NCI-H2107 treated with DMSO at 0.1 percent for 48 hours (cell line): ENCODE results near the gene XPO4.
A peak's percentile ranks its signal among the peaks of the same experiment; 100 is the strongest.
"Not testable (repeated sequence)": the region's sequence is repeated elsewhere in the genome, so short reads cannot be mapped to it uniquely, and the experiment has no call there.

ENCODE experiments used
- DNase-seq: peaks from one replicate; lab custom pipeline; 2025; ENCODE audit not compliant: unreplicated experiment; lab: John Stamatoyannopoulos, UW

Gene XPO4

DNA sequence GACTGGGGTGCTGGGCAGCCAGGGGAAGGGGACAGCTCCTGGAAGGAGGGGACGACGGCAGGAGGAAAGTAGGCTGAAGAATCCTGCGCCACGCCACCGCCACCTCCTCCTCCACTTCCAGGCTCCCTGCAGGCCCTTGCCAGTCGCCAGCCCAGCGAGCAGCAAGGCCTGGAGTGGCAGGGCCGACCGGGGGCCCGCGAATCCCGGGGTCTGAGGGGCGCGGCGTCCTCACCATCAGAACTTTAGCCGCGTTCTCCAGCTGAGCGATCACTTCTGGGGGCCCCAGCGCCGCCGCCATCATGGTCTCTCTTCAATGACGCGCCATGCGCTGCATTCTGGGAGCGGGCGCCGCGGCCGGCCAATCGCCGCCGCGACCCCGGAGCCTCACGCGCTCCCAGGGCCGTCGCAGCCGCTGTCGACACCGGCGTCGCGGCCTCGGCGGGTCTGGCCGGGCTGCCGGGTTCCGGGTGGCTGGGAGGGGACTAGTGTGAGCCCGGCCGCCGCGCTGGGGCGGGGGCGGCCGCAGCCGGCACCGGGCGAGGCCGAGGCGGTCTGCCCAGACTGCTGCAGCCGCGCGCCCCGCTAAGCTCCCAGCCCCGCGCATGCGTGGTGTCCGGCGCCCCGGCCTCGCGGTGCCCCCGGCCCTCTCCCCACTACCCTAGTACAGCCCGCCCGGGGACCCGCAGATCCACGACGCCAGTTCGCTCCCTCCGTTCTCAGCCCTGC, at the start of gene XPO4:
Gene XPO4, minus strand, starts transcription at position 309 of the 726 bp plus-strand sequence. Its CDS starts 8 bp downstream, at position 301.
- DNase-seq = no peak

DNA sequence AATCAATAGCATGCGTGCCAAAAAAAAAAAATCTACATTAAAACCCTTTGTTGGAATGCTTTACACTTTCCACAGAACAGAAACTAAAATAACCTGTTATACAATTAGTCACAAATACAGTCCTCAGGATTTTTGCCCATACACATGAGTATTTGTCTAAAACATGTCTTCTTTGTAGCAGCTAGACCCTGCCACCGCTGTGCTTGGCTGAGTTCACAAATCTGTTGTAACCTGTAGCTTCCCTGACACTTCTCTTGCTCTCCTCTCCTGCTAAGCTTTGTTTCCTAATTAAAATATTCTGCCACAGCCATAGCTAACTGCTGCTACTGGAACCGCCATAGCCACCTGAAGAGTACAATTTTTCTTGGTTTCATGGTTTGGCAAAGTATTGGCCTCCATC, 45.5 kb upstream of the XPO4 start:
- DNase-seq = not testable (repeated sequence)

DNA sequence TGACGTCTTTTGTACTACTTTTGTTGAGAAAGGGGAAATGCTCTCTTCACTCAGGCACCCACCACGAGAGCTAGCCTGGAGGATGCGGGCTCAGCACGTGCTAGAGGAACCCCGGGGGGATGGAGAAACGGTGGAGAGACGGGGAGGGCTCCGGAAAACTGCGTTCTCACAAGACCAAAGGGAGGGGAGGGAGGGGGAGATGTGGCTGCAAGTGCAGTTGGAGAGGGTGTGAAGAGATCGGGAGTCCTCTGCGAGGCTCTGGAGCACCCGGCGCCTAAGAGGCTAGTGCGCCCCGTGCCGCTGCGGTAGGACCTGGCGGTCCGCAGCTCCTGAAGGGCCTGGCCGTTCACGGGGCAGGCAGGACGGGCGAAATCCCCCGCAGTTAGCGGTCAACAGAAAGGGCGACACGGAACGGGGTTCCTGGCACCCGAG, 43.4 kb upstream of the XPO4 start:
- no peak for DNase-seq

DNA sequence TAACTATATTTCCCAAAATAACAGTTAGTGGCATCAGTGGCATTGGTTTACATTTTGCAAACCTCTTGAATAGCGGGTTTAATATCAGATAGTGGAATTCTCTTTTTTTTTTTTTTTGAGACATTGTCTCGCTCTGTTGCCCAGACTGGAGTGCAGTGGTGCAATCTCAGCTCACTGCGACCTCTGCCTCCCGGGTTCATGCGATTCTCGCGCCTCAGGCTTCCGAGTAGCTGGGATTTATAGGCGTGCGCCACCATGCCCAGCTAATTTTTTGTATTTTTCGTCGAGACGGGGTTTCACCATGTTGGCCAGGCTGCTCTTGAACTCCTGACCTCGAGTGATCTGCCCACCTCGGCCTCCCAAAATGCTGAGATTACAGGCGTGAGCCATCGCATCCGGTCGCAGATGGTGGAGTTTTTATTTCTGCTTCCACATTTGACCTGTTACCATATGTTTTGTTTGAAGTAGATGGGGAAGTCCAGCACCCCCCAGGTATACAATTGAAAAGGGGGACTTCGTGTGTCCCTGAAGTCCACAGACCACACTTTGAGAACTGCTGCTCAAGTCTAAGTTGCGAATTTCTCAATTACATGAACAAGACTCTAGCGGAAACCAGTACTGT, 40.5 kb upstream of the XPO4 start:
- no peak for DNase-seq

DNA sequence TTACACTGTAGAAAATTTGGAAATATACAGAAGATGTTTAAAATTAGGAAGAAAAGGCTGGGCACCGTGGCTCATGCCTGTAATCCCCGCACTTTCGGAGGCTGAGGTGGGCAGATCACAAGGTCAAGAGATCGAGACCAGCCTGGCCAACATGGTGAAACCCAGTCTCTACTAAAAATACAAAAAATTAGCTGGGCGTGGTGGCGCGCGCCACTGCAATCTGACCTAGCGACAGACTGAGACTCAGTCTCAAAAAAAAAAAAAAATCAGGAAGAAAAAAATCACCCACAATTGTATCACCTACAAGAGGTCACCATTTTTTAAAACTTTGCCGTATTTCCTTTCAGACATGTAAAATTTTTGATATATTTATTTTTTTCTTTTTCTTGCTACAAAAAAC, 38.0 kb upstream of the XPO4 start:
- DNase-seq = not testable (repeated sequence)

DNA sequence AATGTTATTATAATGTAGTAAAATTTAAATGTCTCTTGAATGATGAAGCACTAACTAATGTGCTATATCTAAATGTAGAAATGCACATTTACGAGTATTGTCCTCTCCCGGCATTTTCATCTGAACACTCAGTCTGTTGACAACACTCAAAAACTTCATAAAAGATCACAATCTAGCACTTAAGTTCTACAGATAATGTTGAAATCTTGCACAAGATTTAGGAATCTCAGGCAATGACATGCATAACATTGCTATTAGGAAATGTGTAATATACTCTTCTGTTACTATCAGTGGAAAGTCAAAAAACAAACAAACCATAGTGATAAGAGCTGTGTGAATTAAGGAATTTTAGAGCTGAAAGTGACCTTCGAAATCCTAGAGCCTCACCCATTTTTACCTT, 37.5 kb upstream of the XPO4 start:
- no peak for DNase-seq

DNA sequence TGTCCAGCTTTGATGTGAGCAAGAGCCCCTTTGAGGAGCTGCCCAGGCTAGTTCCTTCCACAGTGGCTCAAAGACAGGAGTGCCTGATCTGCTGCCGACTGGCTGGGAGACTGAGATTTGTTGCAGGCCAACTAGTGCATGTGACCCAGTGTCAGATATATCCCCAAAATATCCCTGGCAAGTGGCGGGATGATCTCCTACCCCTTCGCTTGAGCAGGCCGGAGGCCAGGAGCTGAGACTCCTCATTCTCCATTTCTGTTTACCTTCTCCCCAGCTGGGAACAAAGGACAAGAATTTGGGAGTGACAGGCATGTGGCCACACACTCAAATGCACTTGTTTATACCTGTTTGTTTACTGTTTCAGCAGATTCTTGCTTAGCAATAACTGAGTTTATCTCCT, 37.1 kb upstream of the XPO4 start:
- no peak for DNase-seq

DNA sequence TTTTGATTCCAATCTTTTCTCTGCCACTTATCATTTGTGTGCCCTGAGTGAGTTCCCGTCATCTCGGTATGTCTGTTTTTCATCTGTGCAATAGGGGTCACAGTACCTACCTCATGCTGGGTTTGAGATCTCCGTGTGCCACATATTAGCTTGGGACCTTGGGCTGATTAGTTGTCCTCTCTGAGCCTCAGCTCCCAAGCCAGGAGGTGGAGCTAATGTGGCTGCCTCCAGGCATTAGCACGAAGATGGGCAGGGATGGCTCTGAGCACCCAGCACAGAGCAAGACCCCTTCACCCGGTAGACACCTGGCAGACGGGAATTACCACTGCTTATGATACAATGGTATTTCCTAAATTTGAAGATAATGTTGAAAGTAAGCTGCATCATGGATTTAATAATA, 35.8 kb upstream of the XPO4 start:
- no peak for DNase-seq

DNA sequence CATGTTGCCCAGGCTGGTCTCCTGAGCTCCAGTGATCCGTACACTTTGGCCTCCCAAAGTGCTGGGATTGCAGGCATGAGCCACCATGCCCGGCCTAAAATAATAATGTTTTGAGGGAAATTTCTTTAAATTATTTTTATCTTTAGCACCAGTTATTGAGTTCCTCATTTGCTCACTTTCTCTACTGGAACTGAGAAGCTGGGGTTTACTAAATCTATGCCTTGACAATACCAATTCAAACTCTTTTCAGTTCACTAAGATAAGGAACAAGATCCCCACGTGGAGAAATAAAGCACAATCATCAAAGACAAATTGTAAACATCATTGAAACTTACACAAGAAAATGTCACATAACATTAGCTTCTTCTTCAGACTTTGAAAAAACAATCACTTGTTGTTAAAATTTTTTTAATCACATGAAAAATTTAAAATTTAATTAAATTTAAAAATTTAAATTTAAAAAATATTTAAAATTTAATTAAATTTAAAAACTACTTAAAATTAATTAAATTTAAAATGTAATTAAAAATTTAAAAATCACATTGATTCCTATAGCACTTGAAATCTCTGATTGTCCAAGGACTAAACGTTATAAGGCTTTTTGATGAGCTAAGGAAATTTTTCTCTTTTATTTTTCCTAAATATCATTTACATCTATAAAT, 25.2 kb upstream of the XPO4 start:
- no peak for DNase-seq

DNA sequence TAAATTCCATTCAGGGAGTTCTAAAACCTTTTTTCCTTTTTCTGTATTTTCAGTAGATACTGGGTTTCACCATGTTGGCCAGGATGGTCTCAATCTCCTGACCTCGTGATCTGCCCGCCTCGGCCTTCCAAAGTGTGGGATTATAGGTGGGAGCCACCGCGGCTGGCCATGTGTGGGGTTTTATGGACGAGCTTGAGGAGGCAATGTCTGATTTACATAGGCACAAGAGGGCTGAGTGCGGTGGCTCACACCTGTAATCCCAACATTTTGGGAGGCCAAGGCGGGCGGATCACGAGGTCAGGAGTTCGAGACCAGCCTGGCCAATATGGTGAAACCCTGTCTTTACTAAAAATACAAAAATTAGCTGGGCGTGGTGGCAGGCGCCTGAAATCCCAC, 22.8 kb upstream of the XPO4 start:
- not testable (repeated sequence) for DNase-seq

DNA sequence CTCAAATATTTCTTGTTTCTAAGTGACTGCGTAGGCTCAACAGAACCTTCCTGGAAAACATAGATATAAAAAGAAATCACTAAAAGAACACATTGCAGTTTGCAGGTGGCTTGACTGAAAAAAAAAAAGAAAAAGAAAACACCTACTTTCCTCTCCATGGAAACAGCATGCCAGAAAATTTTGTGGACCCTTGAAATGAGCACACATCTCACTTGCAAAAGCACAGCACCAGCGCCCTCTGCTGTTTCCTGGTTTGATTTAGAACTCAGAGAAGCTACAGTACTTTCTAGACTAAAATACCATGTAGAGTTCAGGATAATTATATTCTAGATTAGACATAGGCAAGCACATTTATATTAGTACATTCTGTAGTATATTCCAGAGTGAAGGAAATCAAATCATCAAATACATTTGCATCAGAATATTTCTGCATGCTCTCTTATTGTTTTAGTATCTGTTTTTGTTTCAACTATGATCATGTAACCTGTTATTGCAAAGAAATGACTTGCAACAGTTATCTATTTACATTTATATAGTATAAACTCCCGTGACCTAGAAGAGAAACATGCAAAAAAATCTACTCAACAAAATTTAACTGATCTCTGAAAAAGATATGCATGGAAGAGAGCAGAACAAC, 22.3 kb upstream of the XPO4 start:
- DNase-seq = peak; percentile 24

DNA sequence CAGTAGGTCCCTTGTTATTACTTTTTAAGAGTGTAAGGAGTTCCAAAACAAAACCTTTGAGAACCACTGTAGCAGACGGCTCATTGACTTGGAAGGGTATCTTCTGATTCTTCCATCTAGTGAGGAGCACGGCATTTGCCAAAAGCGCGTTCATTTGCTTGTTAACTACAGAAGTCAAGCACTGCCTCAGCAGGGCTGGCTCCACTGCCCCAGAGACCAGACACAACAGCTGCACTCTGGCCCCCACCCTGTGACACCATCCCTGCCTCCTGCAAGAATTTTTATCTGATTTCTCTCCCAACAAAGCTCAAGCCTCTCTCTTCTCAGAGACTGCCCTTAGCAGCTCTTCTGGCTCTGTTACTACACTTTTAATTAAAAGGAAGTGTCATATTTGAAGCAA, 20.7 kb upstream of the XPO4 start:
- no peak for DNase-seq

DNA sequence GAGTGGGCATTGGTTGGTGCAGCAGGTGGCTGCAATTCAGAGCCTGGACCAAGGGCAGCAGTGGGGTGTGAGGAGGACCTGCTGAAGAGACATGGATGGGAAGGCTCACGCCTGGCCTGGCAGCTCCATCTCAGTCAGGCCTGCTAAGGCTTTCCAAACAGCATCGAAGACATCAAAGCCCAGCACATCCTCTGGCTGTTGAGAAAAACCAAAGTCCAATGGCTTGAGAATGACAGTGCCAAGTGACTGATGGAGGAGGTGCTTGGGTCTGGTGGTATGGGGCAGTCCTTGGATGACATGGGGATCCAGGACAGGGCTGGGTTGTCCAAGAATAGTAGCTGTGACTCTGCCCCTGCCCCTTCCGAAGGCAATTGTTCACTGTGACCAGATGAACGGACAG, 19.0 kb upstream of the XPO4 start:
- no peak for DNase-seq

DNA sequence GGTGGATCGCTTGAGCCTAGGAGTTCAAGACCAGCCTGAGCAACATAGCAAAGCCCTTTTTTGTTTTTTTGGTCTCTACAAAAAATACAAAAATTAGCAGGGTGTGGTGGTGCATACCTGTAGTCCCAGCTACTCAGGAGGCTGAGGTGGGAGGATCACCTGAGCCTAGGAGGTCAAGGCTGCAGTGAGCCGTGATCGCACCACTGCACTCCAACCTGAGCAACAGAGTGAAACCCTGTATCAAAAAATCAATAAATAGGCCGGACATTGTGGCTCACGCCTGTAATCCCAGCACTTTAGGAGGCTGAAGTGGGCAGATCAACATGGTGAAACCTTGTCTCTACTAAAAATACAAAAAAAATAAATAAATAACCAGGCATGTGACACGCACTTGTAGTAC, 13.1 kb upstream of the XPO4 start:
- DNase-seq = not testable (repeated sequence)

DNA sequence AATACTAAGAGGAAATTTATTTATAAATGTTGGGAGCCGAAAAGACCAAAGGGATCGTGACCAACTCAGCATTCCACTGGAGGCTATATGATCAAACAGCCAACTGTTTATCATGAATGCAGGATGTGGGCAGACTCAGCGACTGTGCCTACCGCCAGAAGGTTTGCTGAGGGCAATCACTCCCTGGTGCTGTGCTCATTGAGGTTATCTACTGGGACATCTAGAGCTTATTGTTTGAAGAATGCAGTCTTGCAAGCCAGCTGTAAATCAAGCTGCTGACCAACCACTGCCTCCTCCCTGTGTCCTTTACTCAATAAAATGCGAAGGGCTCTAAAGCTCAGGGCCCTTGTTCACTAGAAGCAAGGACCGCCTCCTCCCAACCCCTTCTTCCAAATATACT, 8.5 kb upstream of the XPO4 start:
- DNase-seq = no peak

DNA sequence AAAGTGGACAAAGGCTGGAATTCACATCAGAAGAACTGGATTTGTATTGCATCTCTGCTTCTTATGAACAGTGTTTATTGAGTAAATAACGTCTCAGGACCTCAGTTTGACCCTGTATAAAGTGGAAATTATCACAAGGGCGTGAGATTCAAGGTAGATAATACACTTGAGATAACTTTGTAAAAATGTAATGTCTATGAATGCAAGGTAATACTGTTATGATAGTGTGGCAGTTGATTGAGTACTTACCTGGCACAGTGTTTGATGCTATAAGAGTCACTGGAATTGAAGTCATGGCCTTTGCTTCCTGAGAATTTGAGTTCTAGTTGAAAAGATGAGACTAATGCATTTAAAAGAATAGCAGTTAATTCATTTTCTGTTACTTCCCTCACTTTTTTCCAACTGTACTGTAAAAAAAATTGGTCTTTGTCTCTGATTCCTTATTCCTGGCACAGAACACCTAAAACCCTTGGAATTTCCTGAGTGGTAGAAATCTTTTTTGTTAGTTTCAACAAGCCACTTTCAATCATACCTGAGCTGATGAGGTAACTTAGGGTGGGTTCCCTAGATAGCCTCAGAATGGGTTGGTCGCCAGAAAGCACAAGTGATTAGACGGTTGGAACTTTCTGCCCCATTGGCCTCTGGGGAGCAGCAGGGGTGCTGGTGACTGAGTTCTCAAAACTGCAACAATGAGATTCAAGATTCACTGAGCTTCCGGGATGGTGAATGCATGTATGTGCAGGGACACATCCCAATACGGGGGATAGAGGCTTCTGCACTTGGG, 6.4 kb upstream of the XPO4 start:
- DNase-seq = no peak

DNA sequence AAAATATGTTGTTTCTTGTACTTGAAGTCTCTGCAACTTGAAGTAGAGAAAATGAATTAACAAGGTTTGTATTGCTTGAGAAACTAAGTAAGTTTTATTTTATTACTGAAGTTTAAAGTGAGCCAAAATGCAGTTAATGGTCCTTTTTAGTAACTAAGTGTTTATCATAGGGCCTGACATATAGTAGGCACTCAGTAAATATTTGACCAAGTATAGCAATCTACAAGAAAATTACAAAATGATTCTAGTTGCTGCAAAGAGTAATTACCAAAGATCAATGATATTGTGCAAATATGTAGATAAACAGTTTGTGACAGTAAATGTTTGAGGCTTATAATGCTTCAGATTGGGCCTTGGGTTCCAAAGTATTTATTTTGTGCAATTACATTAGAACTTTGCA, 2.4 kb upstream of the XPO4 start:
- no peak for DNase-seq

DNA sequence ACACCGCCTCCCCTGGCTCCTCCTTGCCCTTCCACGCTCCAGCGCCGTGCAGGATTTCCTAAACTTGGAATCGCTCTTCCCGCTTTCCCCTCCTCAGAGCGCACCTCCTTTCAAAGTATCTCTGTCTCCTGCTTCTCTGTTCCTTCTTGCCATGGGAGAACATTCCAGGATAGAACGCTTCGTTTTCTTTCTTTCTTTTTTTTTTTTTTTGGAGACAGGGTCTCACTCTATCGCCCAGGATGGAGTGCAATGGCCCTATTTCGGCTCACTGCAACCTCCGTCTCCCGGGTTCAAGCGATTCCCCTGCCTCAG, 574 bp upstream of the XPO4 start:
- DNase-seq = no peak

DNA sequence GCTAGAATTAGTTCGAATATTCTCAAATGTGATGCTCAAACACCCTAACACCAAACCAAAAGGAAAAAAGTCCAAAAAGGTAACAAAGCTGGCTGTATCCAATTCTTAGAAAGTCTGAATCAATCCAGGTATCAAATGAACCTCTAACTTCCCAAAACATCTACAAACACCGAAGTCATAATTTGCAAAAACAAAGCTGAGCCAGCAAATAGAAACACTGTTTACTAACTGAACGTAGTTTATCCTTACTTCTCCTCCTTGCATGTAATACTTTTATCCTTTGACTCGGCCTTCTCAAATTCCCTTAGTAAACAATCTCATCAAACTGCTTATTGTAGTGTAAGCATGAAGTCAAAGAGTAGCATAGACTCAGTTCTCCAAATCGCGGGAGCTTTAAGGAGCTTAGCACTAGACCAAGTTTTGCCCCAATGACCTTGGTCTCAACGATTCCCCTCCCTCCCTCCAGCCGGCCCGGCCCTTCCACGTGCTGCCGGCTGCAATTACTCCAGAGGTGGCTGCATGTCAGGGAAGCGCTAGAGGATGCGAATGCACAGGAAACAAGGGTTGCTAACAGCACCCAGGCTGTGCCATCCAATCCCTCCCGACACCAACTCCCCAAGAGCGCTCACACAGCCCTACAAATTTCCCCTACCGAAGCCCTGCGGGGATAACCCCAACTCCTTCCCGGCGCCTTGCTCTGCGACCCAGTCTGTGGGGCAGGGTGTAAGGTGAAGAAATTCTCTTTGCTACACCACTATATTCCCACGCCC, 693 bp downstream of the XPO4 start:
- no peak for DNase-seq

DNA sequence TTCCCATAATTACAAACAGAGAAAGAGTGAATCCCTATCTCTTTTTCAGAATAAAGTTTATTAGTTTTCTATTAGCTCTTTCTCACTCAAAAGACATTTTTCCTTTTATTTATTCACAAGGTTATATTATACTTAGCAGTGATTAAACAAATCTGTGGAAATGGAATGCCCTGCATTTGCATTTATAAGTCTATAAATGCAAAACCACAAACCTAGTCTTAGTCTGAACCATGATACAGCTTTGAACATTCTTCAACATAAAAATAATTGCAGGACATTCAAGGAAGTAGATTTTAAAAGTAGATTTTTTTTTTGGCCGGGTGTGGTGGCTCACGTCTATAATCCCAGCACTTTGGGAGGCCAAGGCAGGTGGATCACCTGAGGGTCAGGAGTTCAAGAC, 8.3 kb downstream of the XPO4 start:
- no peak for DNase-seq

DNA sequence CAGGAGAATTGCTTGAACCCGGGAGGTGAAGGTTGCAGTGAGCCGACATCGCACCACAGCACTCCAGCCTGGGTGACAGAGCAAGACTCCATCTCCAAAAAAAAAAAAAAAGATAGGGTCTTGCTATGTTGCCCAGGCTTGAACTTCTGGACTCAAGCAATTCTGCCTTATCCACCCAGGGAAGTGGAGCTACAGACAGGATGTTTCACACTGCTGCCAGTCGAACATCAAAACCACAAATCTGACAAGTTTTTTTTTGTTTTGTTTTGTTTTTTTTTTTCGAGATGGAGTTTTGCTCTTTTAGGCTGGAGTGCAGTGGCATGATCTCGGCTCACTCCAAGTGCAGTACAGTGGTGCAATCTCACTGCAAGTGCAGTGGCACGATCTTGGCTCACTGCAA, 10.8 kb downstream of the XPO4 start:
- no peak for DNase-seq
